ENCODE results near the gene DNAJB7.
"Not testable (repeated sequence)": the region's sequence is repeated elsewhere in the genome, so short reads cannot be mapped to it uniquely, and the experiment has no call there.

DNAJB7 gene

DNA sequence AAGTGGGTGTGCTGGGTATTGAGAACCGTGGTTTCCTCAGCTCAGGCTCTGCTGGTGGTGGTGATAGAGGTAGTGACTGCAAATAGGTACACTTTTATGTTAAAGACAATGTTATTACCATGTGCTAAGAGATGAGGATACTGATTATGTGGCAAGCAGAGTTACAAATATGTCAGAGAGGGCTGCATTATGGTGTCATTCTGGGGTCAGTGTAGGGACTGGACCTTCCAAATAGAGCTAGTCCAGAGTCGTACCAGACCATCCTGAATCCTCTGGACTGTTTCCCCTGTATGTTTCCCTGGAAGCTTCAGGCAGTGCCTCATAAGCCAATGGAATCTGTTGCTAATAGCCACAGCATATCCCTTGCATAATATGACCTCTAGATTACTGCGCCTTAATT lies at the start of gene DNAJB7:
TSS of gene DNAJB7 (minus strand) at position 101 of the 400 bp plus-strand sequence. CDS start 119 bp downstream, outside the sequence.
- DNase-seq (ENCODE audit: low read depth): no peak

DNA sequence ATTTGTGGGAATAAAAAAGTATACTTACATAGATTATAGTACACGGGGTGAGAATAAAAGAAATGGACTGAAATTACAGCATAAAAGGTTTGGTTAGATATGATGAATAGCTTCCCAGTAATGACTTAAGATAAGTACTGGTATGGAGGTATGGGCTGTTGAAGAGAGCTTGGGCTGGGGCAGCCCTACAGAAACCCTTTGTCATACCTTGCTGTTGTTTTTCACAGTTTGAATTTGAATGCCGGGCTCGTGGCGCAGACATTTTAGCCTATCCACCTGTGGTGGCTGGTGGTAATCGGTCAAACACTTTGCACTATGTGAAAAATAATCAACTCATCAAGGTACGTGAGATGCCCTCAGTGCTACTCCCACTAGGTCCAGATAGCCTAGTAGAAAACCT lies 47.0 kb upstream of the DNAJB7 start:
- DNase-seq (ENCODE audit: low read depth): no peak

DNA sequence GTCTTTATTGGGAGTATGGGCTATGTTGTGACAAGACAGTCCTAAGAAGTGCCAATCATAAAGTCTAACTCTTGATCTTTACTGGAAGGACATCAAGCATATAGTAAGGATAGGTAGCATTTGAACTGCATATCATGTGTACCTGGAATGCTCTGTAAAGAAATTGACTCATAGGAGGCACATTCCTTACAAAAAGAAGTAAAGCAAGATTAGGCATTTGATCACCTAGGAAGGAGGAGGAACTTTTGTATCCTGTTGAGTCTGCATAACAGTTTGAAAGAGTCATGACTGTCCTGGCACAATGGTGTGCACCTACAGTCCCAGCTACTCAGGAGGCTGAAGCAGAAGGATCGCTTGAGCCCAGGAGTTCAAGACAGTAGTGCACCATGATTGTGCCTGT lies 42.2 kb upstream of the DNAJB7 start:
- DNase-seq (ENCODE audit: low read depth): no peak

DNA sequence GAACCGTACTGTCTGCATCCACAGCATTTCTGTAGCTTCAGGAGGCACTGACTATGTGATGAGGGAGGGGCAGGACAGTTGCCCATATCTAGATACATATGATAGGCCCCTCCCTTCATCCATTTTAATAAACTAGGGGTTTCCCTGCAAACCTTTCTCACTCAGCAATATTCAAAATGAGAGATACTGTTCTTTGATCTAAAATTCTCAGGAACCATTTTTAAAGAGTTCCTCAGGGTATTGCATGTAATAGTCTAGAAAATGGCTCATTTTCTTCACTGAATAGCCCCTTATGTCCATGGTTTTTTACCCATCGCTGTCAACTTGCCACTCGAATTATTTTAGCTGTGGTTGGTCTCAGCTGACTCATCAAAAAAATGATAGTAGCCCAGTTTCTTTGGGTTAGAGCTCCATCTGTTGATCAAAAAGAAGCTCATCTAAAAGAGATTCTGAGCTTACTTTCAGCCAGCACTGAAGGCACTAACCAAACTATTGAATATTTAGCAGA lies 37.0 kb upstream of the DNAJB7 start:
- DNase-seq (ENCODE audit: low read depth): peak; percentile 31

DNA sequence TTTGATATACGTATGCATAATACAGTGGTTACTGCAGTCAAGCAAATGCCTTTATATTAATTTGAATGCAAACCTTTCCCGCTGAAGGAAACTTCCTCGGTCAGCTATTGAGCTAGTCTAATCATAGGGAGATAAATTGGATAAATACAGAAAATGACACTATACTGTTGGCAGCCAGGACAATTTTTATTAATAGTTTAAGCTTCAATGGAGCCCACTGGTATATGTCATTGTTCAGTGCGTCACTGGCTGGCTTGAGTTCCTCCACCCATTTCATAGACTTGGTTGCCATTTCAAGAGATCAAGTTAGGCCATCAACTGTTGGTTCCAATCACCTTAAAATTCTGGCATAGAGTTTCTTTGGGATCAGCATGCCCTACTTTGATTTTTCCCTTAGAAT lies 32.5 kb upstream of the DNAJB7 start:
- no peak for DNase-seq (ENCODE audit: low read depth)

DNA sequence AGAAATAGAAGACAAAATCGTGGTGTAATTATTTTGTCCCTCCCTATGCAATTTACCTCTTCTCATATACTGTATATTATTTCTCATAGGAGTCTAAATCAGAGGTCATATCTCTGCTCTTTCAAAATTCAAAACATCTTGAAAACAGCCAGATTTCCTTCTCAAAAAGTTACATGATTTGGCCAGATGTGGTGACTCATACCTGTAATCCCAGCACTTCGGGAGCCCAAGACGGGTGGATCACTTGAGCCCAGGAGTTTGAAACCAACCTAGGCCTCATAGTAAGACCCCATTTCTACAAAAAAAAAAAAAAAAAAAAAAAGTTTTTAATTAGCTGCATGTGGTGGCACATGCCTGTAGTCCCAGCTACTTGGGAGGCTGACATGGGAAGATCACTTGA lies 29.0 kb upstream of the DNAJB7 start:
- peak; percentile 8 for DNase-seq (ENCODE audit: low read depth)

DNA sequence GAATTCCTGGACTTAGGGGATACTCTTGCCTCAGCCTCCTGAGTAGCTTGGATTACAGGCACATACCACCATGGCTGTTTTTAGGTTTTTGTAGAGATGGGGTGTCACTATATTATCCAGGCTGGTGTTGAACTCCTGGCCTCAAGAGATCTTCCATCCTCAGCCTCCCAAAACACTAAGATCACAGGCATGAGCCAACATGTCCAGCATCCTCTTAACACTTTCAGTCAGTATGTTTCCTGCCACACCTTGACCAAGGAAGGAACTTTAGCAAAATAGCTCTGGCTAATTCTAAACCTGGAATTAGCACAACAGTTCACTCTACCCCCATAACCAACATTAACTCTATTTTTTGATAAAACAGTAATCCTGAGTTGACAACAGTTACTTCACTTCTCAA lies 27.2 kb upstream of the DNAJB7 start:
- no peak for DNase-seq (ENCODE audit: low read depth)

DNA sequence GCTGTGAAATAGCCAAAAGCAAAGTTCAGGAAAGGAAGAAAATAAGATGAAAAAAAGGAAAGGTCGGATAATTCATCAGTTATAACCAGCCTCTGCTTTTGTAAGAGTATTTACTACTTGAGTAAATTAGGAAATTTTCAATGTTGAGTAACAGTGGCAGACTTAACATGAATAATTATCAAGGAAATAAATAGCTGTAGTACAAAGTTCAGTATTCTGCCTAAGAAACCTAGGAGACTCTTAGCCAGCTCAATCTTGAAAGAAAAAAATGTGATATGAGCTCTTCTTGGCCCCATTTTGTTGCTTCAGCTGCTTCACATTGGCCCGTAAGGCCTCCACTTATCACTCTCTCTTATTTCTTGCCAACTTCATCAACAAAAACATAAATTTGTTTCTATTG lies 17.0 kb upstream of the DNAJB7 start:
- DNase-seq (ENCODE audit: low read depth): no peak

DNA sequence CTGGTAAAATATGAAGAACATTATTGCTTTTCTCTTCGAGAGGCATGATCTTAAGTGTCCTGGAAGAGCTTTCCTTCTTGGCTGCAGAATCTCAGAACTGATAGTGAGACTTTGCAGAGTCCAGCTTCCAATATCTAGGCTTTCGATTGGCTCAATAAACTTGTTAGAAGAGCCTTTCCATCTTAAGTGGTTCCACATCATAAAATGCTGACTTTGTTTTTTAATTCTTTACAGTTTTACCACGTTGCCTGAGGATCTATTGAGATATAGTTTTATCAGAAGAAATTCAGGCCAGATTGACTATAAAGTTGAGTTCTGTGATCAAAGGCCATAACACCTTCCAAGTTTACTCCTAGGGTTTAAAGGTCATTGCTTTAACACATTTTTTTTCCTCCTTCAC lies 15.6 kb upstream of the DNAJB7 start:
- no peak for DNase-seq (ENCODE audit: low read depth)

DNA sequence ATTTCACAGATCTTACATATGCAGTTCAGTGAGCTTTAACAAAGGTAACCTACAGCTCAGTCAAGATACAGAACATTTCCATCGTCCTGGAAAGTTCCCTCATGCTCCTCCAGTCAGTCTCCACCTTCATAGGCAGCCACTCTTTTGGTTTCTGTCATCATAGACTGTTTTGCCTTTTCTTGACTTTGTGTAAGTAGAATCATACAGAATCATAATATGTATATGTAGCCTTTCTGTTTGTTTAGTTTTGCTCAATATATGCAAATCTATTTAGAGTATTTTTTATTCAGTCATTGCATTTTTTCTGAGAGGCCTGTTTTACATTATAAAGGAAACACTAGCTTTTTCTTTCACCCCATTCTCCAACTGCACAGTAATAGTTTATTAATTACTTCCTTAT lies 15.0 kb upstream of the DNAJB7 start:
- DNase-seq (ENCODE audit: low read depth): no peak

DNA sequence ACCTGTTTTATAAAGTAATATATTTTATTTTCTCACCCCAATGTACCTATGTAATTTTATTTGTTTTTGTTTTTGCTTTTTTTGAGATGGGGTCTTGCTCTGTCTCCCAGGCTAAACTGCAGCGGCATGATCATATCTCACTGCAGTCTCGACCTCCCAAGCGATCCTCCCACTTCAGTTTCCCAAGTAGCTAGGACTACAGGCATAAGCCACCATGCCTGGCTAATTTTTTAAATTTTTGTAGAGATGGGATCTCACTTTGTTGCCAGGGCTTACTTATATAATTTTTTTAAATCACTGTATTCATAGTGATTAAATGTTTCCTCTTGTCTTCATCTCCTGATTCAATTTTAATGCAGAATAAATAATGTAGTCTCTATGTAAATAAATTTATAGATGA lies 13.2 kb upstream of the DNAJB7 start:
- no peak for DNase-seq (ENCODE audit: low read depth)

DNA sequence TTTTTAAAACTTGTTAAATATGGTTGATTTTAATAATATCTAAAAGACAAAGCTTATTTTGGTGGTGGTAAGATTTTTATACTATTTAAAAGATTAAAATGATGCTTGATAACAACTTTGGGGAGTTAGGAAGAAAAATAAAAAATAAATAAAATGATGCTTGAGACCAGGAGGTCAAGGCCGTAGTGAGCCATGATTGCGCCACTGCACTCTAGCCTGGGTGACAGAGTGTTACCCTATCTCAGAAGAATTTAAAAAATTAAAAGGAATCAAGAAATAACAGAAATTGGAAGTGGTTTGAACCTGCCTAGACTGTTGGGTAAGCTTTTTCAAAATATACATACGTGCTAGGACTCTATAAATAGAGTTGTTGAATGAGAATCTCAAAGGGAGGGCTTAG lies 12.1 kb upstream of the DNAJB7 start:
- DNase-seq (ENCODE audit: low read depth): no peak

DNA sequence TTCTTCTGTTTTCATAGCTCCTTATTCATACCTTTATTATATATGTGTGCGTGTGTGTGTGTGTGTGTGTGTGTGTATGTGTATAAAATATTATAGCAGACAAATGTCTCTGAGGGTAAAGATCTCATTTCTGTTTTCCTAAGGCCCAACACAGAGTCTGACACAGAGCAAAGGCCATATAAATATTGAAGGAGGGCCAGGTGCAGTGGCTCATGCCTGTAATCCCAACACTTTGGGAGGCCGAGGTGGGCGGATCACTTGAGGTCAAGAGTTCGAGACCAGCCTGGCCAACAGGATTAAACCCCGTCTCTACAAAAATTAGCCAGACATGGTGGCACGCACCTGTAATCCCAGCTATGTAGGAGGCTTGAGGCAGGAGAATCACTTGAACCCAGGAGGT lies 6.5 kb upstream of the DNAJB7 start:
- not testable (repeated sequence) for DNase-seq (ENCODE audit: low read depth)

DNA sequence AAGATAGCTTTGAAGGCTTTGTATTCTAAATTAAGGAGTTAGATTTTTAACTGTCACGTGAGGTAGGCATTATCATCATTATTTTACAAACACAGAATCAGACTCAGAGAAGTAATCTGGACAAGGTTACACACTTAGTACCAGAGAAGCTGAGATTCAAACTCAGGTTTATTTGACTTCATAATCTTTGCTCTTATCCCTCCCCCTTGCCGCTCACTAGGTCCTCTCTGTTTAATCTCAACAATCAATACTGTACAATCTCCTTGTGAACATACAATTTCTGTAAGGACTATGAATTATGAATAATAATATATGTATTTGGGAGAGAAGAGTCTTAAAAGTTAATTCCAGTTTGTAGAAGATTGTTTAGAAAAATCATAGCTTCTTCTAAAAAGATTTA lies 5.2 kb upstream of the DNAJB7 start:
- no peak for DNase-seq (ENCODE audit: low read depth)

DNA sequence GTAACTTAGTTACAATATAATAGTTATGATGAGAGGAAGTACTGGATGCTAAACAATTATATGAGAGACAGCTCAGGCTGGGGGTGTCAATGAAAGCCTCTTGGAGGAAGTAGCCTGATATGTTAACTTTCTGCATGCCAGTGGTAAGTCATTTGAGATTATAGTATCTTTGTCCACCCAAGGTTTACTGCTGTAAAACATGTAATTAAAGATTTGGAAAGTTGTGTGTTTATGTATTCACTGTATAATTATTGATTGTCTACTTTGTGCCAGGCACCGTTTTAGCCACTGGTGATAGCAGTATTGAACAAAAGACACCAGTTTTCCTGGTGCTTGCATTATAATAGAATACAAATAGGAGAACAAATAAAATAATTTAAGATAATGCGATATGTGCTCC lies 624 bp upstream of the DNAJB7 start:
- no peak for DNase-seq (ENCODE audit: low read depth)

DNA sequence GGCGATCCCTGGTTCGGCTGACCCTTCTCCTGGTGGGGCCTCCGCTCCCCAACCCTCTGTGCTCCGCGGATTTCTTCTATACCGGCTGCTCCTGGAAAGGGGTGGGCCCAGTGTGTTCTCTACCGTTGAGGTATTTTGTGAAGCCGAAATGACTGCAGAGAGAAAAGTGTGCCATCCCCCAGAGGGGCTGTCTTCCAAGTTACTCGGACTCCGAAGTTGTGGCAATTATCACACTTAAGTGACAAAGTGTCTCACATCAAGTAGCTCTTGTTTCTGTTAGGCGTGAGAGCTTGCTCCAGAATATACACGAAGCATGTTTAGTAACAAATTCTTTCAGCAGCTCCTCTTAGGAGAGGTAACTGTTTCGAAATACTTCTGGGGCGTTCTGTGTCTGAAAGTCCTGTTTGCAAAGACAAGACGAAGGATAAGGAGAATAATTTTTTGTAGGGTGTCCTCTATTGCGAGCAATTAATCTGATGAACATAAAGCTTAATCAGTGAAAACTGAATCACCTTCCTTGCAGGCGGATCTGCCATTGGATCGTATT lies 4.5 kb downstream of the DNAJB7 start:
- no peak for DNase-seq (ENCODE audit: low read depth)

DNA sequence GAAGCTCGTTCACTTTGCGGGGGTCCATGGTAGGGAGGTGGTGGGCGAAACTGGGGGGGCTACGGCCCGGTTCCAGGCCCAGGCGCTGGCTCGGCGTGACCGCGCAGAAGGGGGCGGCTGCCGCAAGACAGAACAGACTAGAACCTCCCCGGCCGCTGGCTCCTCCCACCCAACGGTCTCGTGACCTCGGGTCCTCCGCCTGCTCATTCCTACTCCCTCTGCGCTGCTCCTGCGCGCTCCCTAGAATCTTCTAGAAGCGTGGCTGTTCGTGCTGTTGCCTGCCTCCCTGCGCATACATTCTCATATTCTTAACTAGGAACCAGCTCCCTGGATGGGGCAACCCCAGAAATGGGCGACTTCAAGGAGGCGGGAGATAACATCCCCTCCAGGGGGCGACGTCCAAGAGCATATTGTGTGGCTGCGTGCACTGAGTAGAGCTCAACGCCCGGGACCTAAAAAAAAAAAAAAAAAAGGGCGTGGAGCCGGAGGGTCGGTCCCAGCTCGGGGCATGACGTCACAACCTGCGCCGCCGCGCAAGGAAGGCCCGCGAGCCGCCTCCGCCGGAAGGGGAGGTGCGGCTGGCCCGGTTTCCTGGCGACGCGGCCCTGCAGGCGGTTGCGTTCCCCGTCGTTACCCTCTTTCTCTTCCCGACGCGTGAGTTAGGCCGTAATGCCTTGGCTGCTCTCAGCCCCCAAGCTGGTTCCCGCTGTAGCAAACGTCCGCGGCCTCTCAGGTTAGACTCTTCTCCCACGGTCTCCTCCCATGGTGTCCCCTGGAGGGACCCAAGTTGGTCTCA lies 5.2 kb downstream of the DNAJB7 start, which contains the start of the genes ST13 and XPNPEP3:
TSS of gene ST13 (minus strand) at position 127 of the 796 bp plus-strand sequence. CDS start at position 28, 99 bp downstream.
TSS of gene XPNPEP3 (plus strand) at position 636 of the 796 bp plus-strand sequence. CDS start at position 670, 34 bp downstream.
- DNase-seq (ENCODE audit: low read depth): peak; percentile 74

DNA sequence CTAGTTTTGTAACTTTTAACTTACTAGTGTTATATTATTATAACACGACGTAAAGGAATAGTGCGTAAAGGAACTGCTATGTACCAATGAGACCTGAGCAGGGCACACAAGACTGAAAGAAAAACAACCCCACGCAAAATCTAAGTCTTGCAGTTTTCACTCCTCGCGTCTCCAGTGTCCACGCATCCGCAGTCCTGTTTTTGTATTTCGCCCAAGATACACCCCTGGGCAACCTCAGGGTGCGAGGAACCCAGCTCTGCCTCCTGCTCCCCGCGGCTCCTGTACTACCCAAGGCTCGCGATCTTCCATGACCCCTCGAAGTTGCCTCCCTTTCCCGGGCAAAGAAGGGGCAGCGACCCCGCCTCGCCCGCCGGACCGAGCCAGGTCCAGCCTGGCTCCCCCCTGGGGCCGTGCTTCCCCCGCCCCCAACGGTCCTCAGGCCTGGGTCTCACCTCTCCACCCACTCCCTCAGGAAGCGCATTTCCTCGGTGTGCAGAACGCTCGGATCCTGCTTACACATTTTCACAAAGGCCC lies 5.9 kb downstream of the DNAJB7 start:
- no peak for DNase-seq (ENCODE audit: low read depth)

DNA sequence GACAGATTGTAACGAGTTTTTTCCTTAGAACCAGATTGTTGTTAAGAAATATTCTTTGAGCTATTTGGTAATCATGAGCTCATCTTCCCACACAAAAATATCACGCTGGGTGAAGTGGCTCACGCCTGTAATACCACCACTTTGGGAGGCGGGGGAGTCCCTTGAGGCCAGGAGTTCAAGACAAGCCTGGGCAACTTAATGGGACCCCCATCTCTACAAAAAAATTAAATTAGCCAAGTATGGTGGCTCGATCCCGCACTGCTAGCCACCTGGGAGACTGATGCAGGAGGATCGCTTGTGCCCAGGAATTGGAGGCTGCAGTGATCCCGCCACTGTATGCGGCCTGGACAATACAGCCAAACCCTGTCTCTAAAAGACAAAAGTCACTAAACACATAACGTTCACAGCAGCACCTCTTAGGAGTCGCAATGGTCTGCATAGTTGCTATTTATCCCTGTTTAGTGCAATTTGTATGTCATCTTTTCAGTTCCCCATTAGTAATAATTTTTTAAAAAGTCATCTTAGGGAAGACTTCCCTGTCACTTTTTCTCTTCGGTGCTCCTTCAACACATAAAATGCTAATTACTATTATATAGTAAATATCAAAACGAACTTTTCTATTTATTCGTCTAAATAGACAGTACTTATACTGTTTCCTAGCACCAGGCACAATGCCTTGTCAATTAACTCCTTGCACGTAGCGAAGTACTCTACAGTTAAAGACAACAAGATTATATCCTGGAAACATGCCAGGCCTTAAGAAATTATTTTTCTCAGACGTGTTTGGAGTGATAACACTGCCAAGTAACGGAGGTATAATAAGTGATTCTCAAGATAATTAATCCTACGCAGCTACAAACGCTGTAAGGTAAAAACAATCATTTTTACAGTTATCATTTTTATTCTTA lies 6.6 kb downstream of the DNAJB7 start:
- DNase-seq (ENCODE audit: low read depth): no peak

DNA sequence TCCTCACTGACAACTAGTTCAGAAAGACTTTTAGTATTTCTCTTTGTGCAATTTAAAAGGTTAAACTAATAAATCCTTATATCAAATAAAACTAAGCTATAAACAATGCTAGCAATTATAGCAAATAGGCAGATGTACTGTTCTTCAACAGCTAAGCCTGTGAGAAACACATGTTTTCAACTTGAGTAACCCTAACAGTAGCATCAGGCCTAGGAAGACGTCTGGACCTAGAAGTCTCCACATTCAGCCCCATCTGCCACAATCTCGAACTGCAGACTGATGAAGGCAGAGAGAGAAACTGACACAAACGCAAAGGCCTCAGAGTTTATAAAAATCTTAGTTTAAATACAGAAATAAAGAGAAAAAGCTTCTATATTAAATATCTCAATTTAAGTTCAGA lies 8.0 kb downstream of the DNAJB7 start:
- no peak for DNase-seq (ENCODE audit: low read depth)

DNA sequence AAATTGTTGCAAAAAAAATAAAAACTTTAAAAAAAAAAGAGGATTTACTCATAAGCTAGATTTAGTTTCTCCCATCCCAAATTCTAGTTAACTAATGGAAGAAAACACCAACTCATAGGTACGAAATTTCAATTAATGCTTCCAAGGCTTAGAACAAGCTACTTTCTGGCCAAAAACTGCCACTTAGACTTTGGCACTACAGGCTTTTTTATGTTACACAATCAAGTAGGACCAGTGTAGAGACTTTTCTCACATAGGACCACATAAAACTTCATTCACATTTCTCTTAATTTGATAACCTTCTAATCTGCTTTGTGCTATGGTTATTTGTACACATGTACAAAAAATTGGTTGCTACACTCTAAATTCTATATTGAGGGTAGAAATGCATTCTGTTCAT lies 8.6 kb downstream of the DNAJB7 start:
- no peak for DNase-seq (ENCODE audit: low read depth)

DNA sequence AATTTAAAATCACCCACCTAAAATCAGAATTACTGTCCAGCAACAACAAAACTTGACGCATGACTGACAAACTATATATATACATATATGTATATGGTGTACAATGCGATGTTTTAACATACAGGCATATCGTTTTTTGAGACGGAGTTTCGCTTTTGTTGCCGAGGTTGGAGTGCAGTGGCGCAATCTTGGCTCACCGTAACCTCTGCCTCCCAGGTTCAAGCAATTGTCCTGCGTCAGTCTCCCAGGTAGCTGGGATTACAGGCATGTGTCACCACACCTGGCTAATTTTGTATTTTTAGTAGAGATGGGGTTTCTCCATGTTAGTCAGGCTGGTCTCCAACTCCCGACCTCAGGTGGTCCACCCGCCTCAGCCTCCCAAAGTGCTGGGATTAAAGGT lies 16.1 kb downstream of the DNAJB7 start:
- not testable (repeated sequence) for DNase-seq (ENCODE audit: low read depth)
